ENCODE results near the gene SLC16A2. TPM values are rescaled to one million over a fixed set of nuclear protein-coding genes. Genes with fewer than 3 reads are reported as not detected.

Gene SLC16A2
- total RNA-seq, 2 experiments from 2014 or later = 0.16 to 0.22 TPM

GRCh38 chrX:74461384-74461783 is 40.1 kb downstream of the SLC16A2 start:
- Histone ChIP-seq H3K27me3 (ENCODE audit: control insufficient read depth in 1 of 2, insufficient read depth in 2 of 2, low read length in 2 of 2) (no peaks in the 10 kb centered on the region), H3K4me1 (ENCODE audit: insufficient read depth, low read length) (no peaks in the 10 kb centered on the region), H3K27ac (ENCODE audit: low read depth in 1 of 2, low read length in 2 of 2) (no peak overlapping the region), H3K36me3 (ENCODE audit: insufficient read depth, low read length) (no peaks in the 10 kb centered on the region), H3K4me3 (ENCODE audit: low read length) (no peak overlapping the region), H3K9me3 (ENCODE audit: control insufficient read depth in 1 of 2, insufficient read depth in 1 of 2, low read length in 2 of 2) (no peaks in the 10 kb centered on the region)
- intact Hi-C loops (cut with DNase I, micrococcal nuclease) = no loop called here
- H3K27me3 Mint-ChIP-seq = no peaks in the 10 kb centered on the region
- no peak overlapping the region for H3K27ac Mint-ChIP-seq
- no peak overlapping the region for H3K4me3 Mint-ChIP-seq
- DNase-seq (no peak), ATAC-seq (ENCODE audit: poor library complexity) (no peak)
- no peaks in the 10 kb centered on the region for H3K4me1 Mint-ChIP-seq (ENCODE audit: low read depth)
- ChIA-PET POLR2A (no interaction called here), CTCF (no interaction called here)
- no peaks in the 10 kb centered on the region for H3K36me3 Mint-ChIP-seq (ENCODE audit: low read depth)
- TF ChIP-seq CTCF (IDR thresholded peaks at IDR 0.05) = no peak
- no peaks in the 10 kb centered on the region for H3K9me3 Mint-ChIP-seq

- Histone ChIP-seq H3K4me1 (ENCODE audit: insufficient read depth, low read length) (no peaks in the 10 kb centered on the region), H3K4me3 (ENCODE audit: low read length) (no peak overlapping the region), H3K27ac (ENCODE audit: low read depth in 1 of 2, low read length in 2 of 2) (no peak overlapping the region), H3K9me3 (ENCODE audit: control insufficient read depth in 1 of 2, insufficient read depth in 1 of 2, low read length in 2 of 2) (no peaks in the 10 kb centered on the region), H3K27me3 (ENCODE audit: control insufficient read depth in 1 of 2, insufficient read depth in 2 of 2, low read length in 2 of 2) (no peaks in the 10 kb centered on the region), H3K36me3 (ENCODE audit: insufficient read depth, low read length) (no peaks in the 10 kb centered on the region)
- ATAC-seq (ENCODE audit: poor library complexity) = no peak
- POLR2A ChIA-PET = no interaction called here
- Mint-ChIP-seq H3K27ac (no peak overlapping the region), H3K4me3 (no peak overlapping the region), H3K27me3 (no peaks in the 10 kb centered on the region), H3K4me1 (ENCODE audit: low read depth) (no peaks in the 10 kb centered on the region), H3K36me3 (ENCODE audit: low read depth) (no peaks in the 10 kb centered on the region), H3K9me3 (no peaks in the 10 kb centered on the region)
- CTCF ChIA-PET = no interaction called here
- DNase-seq = no peak
- TF ChIP-seq CTCF (IDR thresholded peaks at IDR 0.05) = no peak
- intact Hi-C loops (cut with DNase I, micrococcal nuclease) = no loop called here
Observed at GRCh38 chrX:74464722-74465121, 43.4 kb downstream of the SLC16A2 start.

- Histone ChIP-seq H3K4me3 (ENCODE audit: low read length) (no peak overlapping the region), H3K4me1 (ENCODE audit: insufficient read depth, low read length) (no peaks in the 10 kb centered on the region), H3K9me3 (ENCODE audit: control insufficient read depth in 1 of 2, insufficient read depth in 1 of 2, low read length in 2 of 2) (no peaks in the 10 kb centered on the region), H3K27ac (ENCODE audit: low read depth in 1 of 2, low read length in 2 of 2) (no peak overlapping the region), H3K27me3 (ENCODE audit: control insufficient read depth in 1 of 2, insufficient read depth in 2 of 2, low read length in 2 of 2) (no peaks in the 10 kb centered on the region), H3K36me3 (ENCODE audit: insufficient read depth, low read length) (no peaks in the 10 kb centered on the region)
- Mint-ChIP-seq H3K9me3 (no peaks in the 10 kb centered on the region), H3K4me1 (ENCODE audit: low read depth) (no peaks in the 10 kb centered on the region), H3K4me3 (no peak overlapping the region), H3K27ac (no peak overlapping the region), H3K36me3 (ENCODE audit: low read depth) (no peaks in the 10 kb centered on the region), H3K27me3 (no peaks in the 10 kb centered on the region)
- ChIA-PET CTCF (no interaction called here), POLR2A (no interaction called here)
- ATAC-seq (ENCODE audit: poor library complexity) (no peak), DNase-seq (no peak)
- TF ChIP-seq CTCF (IDR thresholded peaks at IDR 0.05) = no peak
- intact Hi-C loops (cut with DNase I, micrococcal nuclease) = no loop called here
Observed at GRCh38 chrX:74465424-74465823, 44.1 kb downstream of the SLC16A2 start.

Measured in CD4-positive, alpha-beta T cell (primary cell).